GM23338 (cell line): ENCODE measurements around the gene SVIL. TPM values are rescaled to one million over a fixed set of nuclear protein-coding genes. Genes with fewer than 3 reads are reported as not detected.

ENCODE experiments used
- ATAC-seq: fragments of 200-7000 bp; cut with Tn5 transposase; 3 replicates; pipeline ENCODE4 v1.9.1; 2020
- DNase-seq: peaks from one replicate; pipeline ENCODE4 v3.0.0-alpha.2; 2015; ENCODE audit warnings: low spot score
- H2AFZ ChIP-seq: fragments of 200-600 bp; sonication (generic); 2 replicates; pipeline ENCODE4 v1.8.0; 2016; ENCODE audit warnings: antibody characterized with exemption, mild to moderate bottlenecking, moderate library complexity
- H3F3A ChIP-seq: fragments of 200-600 bp; sonication (generic); replicated peaks from 2 replicates; pipeline ENCODE4 v1.8.0; 2017; ENCODE audit warnings: antibody characterized with exemption, mixed run types, low read depth
- H3K27ac ChIP-seq: fragments of 200-600 bp; sonication (generic); 2 replicates; pipeline ENCODE4 v1.6.1; 2016; ENCODE audit warnings: low read depth
- H3K27me3 ChIP-seq: fragments of 200-600 bp; sonication (generic); 2 replicates; pipeline ENCODE4 v1.8.0; 2016; ENCODE audit warnings: mild to moderate bottlenecking, mixed run types, moderate library complexity; ENCODE audit not compliant: insufficient read depth
- H3K36me3 ChIP-seq: fragments of 200-600 bp; sonication (generic); 2 replicates; pipeline ENCODE4 v1.8.0; 2016; ENCODE audit warnings: mild to moderate bottlenecking; ENCODE audit not compliant: insufficient read depth
- H3K4me1 ChIP-seq: fragments of 200-600 bp; sonication (generic); 2 replicates; pipeline ENCODE4 v1.8.0; 2016; ENCODE audit warnings: mild to moderate bottlenecking, moderate library complexity; ENCODE audit not compliant: insufficient read depth
- H3K4me2 ChIP-seq: fragments of 200-600 bp; sonication (generic); 2 replicates; pipeline ENCODE4 v1.7.1; 2017; ENCODE audit warnings: mixed run types
- H3K4me3 ChIP-seq: fragments of 200-600 bp; sonication (generic); 2 replicates; pipeline ENCODE4 v1.6.1; 2016; ENCODE audit warnings: mixed run types
- H3K79me2 ChIP-seq: fragments of 200-600 bp; sonication (generic); replicated peaks from 2 replicates; pipeline ENCODE4 v1.8.0; 2017; ENCODE audit warnings: mild to moderate bottlenecking; ENCODE audit not compliant: insufficient read depth
- H3K9me2 ChIP-seq: fragments of 200-600 bp; sonication (generic); 2 replicates; pipeline ENCODE4 v1.8.0; 2017; ENCODE audit not compliant: insufficient read depth
- H4K20me1 ChIP-seq: fragments of 200-600 bp; sonication (generic); replicated peaks from 2 replicates; pipeline ENCODE4 v1.8.0; 2017; ENCODE audit warnings: mild to moderate bottlenecking; ENCODE audit not compliant: insufficient read depth
- H3K27ac Mint-ChIP-seq: 2 replicates; pipeline ENCODE4 v1.8.0; 2020; ENCODE audit warnings: inconsistent platforms, mild to moderate bottlenecking, moderate library complexity, mixed read lengths
- H3K27me3 Mint-ChIP-seq: 3 replicates; pipeline ENCODE4 v1.8.0; 2022; ENCODE audit warnings: low read depth, mild to moderate bottlenecking, moderate library complexity, mixed read lengths, inconsistent platforms; ENCODE audit not compliant: insufficient read depth, poor library complexity
- H3K36me3 Mint-ChIP-seq: 3 replicates; pipeline ENCODE4 v1.8.0; 2021; ENCODE audit warnings: low read depth, mild to moderate bottlenecking, inconsistent platforms, moderate library complexity, mixed read lengths
- H3K4me1 Mint-ChIP-seq: 3 replicates; pipeline ENCODE4 v1.8.0; 2020; ENCODE audit warnings: mild to moderate bottlenecking, inconsistent platforms, mixed read lengths
- H3K4me3 Mint-ChIP-seq: 3 replicates; pipeline ENCODE4 v1.8.0; 2021; ENCODE audit warnings: moderate library complexity, mild to moderate bottlenecking, inconsistent platforms, mixed read lengths
- H3K9me3 Mint-ChIP-seq: 3 replicates; pipeline ENCODE4 v1.8.0; 2020; ENCODE audit warnings: moderate library complexity, mild to moderate bottlenecking, inconsistent platforms, mixed read lengths
- CREB1 ChIP-seq: fragments of 250-450 bp; sonication (Bioruptor Pico); IDR thresholded peaks from 2 replicates; pipeline ENCODE4 v1.5.0; 2020; ENCODE audit warnings: low read depth, mild to moderate bottlenecking, moderate library complexity
- CTCF ChIP-seq, 2 experiments: fragments of 200-600 bp in 1 of 2; sonication (generic) in 1 of 2; conservative IDR thresholded peaks; 2 replicates each; pipeline versions ENCODE4 v1.5.1 to v1.6.1; 2016 to 2017; ENCODE audit warnings: antibody characterized with exemption in 2 of 2, low read depth in 2 of 2, mild to moderate bottlenecking in 2 of 2, moderate library complexity in 1 of 2
- EZH2 ChIP-seq: fragments of 200-600 bp; sonication (generic); IDR thresholded peaks from one replicate; pipeline ENCODE4 v1.8.0; 2017; ENCODE audit warnings: antibody characterized with exemption, mild to moderate bottlenecking, low read depth; ENCODE audit not compliant: unreplicated experiment
- EZH2phosphoT487 ChIP-seq: fragments of 200-600 bp; sonication (generic); IDR thresholded peaks from one replicate; pipeline ENCODE4 v1.8.1; 2018; ENCODE audit warnings: antibody characterized with exemption; ENCODE audit not compliant: unreplicated experiment
- JUNB ChIP-seq: IDR thresholded peaks from one replicate; pipeline ENCODE4 v1.6.1; 2016; ENCODE audit warnings: antibody characterized with exemption; ENCODE audit not compliant: unreplicated experiment
- NANOG ChIP-seq: IDR thresholded peaks from 2 replicates; pipeline ENCODE4 v1.6.1; 2016; ENCODE audit warnings: antibody characterized with exemption, borderline replicate concordance
- POLR2AphosphoS5 ChIP-seq: IDR thresholded peaks from 2 replicates; pipeline ENCODE4 v1.6.1; 2016; ENCODE audit warnings: antibody characterized with exemption, low read depth
- REST ChIP-seq: IDR thresholded peaks from one replicate; pipeline ENCODE4 v1.6.1; 2018; ENCODE audit warnings: antibody characterized with exemption; ENCODE audit not compliant: unreplicated experiment
- STAT1 ChIP-seq: IDR thresholded peaks from one replicate; pipeline ENCODE4 v1.6.1; 2016; ENCODE audit warnings: antibody characterized with exemption; ENCODE audit not compliant: unreplicated experiment
- ZNF114 ChIP-seq: fragments of 250-450 bp; sonication (Bioruptor Pico); IDR thresholded peaks from 2 replicates; pipeline ENCODE4 v1.5.0; 2020; ENCODE audit warnings: mild to moderate bottlenecking, moderate library complexity
- ZNF331 ChIP-seq: fragments of 250-450 bp; sonication (Bioruptor Pico); IDR thresholded peaks from 2 replicates; pipeline ENCODE4 v1.5.0; 2020; ENCODE audit warnings: low read depth, mild to moderate bottlenecking, moderate library complexity
- polyA plus RNA-seq: library from polyadenylated mRNA; unstranded; fragments of >200 nt; fragmentation: Nextera tagmentation; extraction: Ambion mirVana; gene quantifications from 2 replicates; pipeline ENCODE4 v1.2.1, GENCODE V29; 2016
- total RNA-seq: library from RNA; depleted of rRNA; stranded (reverse); fragments of >200 nt; shearing (Covaris generic); gene quantifications from 2 replicates; pipeline ENCODE4 v1.2.3, GENCODE V29; 2014
- TF ChIP-seq, protein P1 (sequence below): fragments of 250-450 bp; sonication (Bioruptor Pico); IDR thresholded peaks from 2 replicates; pipeline ENCODE4 v1.5.0; 2020; ENCODE audit warnings: mild to moderate bottlenecking, moderate library complexity
- TF ChIP-seq, protein P2 (sequence below): IDR thresholded peaks from 2 replicates; pipeline ENCODE4 v1.6.1; 2016; ENCODE audit warnings: antibody characterized with exemption

Gene SVIL
- total and polyA plus RNA-seq, 2 experiments from 2014 or later, result 8.8 to 34.9 TPM

DNA sequence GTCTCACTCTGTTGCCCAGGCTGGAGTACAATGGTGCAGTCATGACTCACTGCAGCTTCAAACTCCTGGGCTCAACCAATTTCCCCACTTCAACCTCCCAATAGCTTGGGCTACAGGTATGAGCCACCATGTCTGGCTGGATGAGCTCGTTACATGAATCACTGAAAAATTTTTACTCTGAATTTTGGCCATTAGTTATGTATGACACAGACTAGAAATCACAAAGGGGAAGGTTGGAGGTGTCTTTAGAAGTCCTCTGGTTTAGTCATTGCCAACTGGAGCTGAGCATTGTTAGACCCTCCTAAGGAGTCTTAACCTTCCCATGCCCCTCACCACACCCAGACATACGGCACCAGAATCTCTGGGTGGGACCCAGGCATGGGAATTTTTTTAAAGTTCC, 34.7 kb downstream of the SVIL start:
- no peak overlapping the region for H3K27ac Mint-ChIP-seq
- H3K9me3 Mint-ChIP-seq, result no peaks in the 10 kb centered on the region
- Histone ChIP-seq H3K9me2 (no peaks in the 10 kb centered on the region), H3K4me1 (peaks cover 13% of the 10 kb centered on the region), H3K4me3 (no peak overlapping the region), H3F3A (no peaks in the 10 kb centered on the region), H3K4me2 (no peak overlapping the region), H2AFZ (no peak overlapping the region), H3K36me3 (no peaks in the 10 kb centered on the region), H3K79me2 (no peaks in the 10 kb centered on the region), H4K20me1 (no peaks in the 10 kb centered on the region), H3K27me3 (no peaks in the 10 kb centered on the region), H3K27ac (no peak overlapping the region)
- ATAC-seq (no peak), DNase-seq (no peak)
- H3K27me3 Mint-ChIP-seq, result no peaks in the 10 kb centered on the region
- H3K4me1 Mint-ChIP-seq, result peaks cover 16% of the 10 kb centered on the region
- TF ChIP-seq ZNF331 (CRISPR knock-in tag), result no peak
- TF ChIP-seq CREB1 (CRISPR knock-in tag), result no peak
- TF ChIP-seq NANOG, result no peak
- TF ChIP-seq REST, result no peak
- TF ChIP-seq EZH2phosphoT487, result no peak
- TF ChIP-seq EZH2, result no peak
- TF ChIP-seq CTCF (conservative IDR thresholded peaks at IDR 0.05; ENCODE audit: low read depth in 2 of 2), result no peak
- TF ChIP-seq, protein P1, sequence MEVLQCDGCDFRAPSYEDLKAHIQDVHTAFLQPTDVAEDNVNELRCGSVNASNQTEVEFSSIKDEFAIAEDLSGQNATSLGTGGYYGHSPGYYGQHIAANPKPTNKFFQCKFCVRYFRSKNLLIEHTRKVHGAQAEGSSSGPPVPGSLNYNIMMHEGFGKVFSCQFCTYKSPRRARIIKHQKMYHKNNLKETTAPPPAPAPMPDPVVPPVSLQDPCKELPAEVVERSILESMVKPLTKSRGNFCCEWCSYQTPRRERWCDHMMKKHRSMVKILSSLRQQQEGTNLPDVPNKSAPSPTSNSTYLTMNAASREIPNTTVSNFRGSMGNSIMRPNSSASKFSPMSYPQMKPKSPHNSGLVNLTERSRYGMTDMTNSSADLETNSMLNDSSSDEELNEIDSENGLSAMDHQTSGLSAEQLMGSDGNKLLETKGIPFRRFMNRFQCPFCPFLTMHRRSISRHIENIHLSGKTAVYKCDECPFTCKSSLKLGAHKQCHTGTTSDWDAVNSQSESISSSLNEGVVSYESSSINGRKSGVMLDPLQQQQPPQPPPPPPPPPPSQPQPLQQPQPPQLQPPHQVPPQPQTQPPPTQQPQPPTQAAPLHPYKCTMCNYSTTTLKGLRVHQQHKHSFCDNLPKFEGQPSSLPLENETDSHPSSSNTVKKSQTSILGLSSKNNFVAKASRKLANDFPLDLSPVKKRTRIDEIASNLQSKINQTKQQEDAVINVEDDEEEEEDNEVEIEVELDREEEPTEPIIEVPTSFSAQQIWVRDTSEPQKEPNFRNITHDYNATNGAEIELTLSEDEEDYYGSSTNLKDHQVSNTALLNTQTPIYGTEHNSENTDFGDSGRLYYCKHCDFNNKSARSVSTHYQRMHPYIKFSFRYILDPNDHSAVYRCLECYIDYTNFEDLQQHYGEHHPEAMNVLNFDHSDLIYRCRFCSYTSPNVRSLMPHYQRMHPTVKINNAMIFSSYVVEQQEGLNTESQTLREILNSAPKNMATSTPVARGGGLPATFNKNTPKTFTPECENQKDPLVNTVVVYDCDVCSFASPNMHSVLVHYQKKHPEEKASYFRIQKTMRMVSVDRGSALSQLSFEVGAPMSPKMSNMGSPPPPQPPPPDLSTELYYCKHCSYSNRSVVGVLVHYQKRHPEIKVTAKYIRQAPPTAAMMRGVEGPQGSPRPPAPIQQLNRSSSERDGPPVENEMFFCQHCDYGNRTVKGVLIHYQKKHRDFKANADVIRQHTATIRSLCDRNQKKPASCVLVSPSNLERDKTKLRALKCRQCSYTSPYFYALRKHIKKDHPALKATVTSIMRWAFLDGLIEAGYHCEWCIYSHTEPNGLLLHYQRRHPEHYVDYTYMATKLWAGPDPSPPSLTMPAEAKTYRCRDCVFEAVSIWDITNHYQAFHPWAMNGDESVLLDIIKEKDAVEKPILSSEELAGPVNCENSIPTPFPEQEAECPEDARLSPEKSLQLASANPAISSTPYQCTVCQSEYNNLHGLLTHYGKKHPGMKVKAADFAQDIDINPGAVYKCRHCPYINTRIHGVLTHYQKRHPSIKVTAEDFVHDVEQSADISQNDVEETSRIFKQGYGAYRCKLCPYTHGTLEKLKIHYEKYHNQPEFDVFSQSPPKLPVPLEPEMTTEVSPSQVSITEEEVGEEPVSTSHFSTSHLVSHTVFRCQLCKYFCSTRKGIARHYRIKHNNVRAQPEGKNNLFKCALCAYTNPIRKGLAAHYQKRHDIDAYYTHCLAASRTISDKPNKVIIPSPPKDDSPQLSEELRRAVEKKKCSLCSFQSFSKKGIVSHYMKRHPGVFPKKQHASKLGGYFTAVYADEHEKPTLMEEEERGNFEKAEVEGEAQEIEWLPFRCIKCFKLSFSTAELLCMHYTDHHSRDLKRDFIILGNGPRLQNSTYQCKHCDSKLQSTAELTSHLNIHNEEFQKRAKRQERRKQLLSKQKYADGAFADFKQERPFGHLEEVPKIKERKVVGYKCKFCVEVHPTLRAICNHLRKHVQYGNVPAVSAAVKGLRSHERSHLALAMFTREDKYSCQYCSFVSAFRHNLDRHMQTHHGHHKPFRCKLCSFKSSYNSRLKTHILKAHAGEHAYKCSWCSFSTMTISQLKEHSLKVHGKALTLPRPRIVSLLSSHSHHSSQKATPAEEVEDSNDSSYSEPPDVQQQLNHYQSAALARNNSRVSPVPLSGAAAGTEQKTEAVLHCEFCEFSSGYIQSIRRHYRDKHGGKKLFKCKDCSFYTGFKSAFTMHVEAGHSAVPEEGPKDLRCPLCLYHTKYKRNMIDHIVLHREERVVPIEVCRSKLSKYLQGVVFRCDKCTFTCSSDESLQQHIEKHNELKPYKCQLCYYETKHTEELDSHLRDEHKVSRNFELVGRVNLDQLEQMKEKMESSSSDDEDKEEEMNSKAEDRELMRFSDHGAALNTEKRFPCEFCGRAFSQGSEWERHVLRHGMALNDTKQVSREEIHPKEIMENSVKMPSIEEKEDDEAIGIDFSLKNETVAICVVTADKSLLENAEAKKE (CRISPR knock-in tag), result no peak
- no peak for TF ChIP-seq JUNB
- TF ChIP-seq ZNF114, result no peak
- TF ChIP-seq POLR2AphosphoS5, result no peak
- TF ChIP-seq, protein P2, sequence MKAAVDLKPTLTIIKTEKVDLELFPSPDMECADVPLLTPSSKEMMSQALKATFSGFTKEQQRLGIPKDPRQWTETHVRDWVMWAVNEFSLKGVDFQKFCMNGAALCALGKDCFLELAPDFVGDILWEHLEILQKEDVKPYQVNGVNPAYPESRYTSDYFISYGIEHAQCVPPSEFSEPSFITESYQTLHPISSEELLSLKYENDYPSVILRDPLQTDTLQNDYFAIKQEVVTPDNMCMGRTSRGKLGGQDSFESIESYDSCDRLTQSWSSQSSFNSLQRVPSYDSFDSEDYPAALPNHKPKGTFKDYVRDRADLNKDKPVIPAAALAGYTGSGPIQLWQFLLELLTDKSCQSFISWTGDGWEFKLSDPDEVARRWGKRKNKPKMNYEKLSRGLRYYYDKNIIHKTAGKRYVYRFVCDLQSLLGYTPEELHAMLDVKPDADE, result no peak
- TF ChIP-seq STAT1, result no peak
- H3K4me3 Mint-ChIP-seq, result no peak overlapping the region
- H3K36me3 Mint-ChIP-seq, result no peaks in the 10 kb centered on the region
